KMS-11 (cell line): ENCODE results near the gene ANKRD26.

Experiments
- H2AFZ ChIP-seq: fragments of 200-600 bp; sonication (generic); 2 replicates; pipeline ENCODE4 v1.6.1; 2016; ENCODE audit warnings: antibody characterized with exemption, mixed run types, low read depth
- H3K27ac ChIP-seq: fragments of 200-600 bp; sonication (generic); 2 replicates; pipeline ENCODE4 v1.6.1; 2016; ENCODE audit warnings: mild to moderate bottlenecking, mixed run types
- H3K27me3 ChIP-seq: fragments of 200-600 bp; sonication (generic); 2 replicates; pipeline ENCODE4 v1.6.1; 2017; ENCODE audit warnings: mild to moderate bottlenecking, low read depth, mixed run types, moderate library complexity; ENCODE audit not compliant: insufficient read depth
- H3K36me3 ChIP-seq: fragments of 200-600 bp; sonication (generic); 2 replicates; pipeline ENCODE4 v1.6.1; 2017; ENCODE audit warnings: mild to moderate bottlenecking, mixed run types; ENCODE audit not compliant: insufficient read depth
- H3K4me1 ChIP-seq: fragments of 200-600 bp; sonication (generic); 2 replicates; pipeline ENCODE4 v1.6.1; 2016; ENCODE audit warnings: mild to moderate bottlenecking, low read depth, mixed run types; ENCODE audit not compliant: poor library complexity, severe bottlenecking
- H3K4me2 ChIP-seq: fragments of 200-600 bp; sonication (generic); 2 replicates; pipeline ENCODE4 v1.7.0; 2016; ENCODE audit warnings: mild to moderate bottlenecking, mixed run types
- H3K4me3 ChIP-seq: fragments of 200-600 bp; sonication (generic); IDR thresholded peaks from 2 replicates; pipeline ENCODE4 v1.6.1; 2017; ENCODE audit warnings: low read depth, low read length, mixed read lengths; ENCODE audit not compliant: insufficient read depth
- H3K79me2 ChIP-seq: fragments of 200-600 bp; sonication (generic); 2 replicates; pipeline ENCODE4 v1.6.1; 2016; ENCODE audit warnings: low read depth, mixed run types; ENCODE audit not compliant: insufficient read depth
- H3K9ac ChIP-seq: fragments of 200-600 bp; sonication (generic); 2 replicates; pipeline ENCODE4 v1.6.1; 2016; ENCODE audit warnings: mild to moderate bottlenecking, mixed run types
- H4K20me1 ChIP-seq: fragments of 200-600 bp; sonication (generic); 2 replicates; pipeline ENCODE4 v1.6.1; 2016; ENCODE audit warnings: mild to moderate bottlenecking, mixed run types; ENCODE audit not compliant: insufficient read depth
- CTCF ChIP-seq: fragments of 200-600 bp; sonication (generic); conservative IDR thresholded peaks from 2 replicates; pipeline ENCODE4 v1.6.1; 2017; ENCODE audit warnings: low read depth, mild to moderate bottlenecking, antibody characterized with exemption, low read length, moderate library complexity, mixed read lengths

ANKRD26 gene

GRCh38 chr10:26960308-26960707 is 140.0 kb downstream of the ANKRD26 start:
- Histone ChIP-seq H3K4me2 (no peak overlapping the region), H3K4me1 (no peaks in the 10 kb centered on the region), H2AFZ (no peak overlapping the region), H3K79me2 (no peaks in the 10 kb centered on the region), H4K20me1 (no peaks in the 10 kb centered on the region), H3K27me3 (no peaks in the 10 kb centered on the region), H3K36me3 (no peaks in the 10 kb centered on the region), H3K4me3 (no peak overlapping the region), H3K27ac (no peak overlapping the region), H3K9ac (no peak overlapping the region)
- TF ChIP-seq CTCF: no peak

- H3K4me2 ChIP-seq: no peak overlapping the region
- TF ChIP-seq CTCF: no peak
- no peaks in the 10 kb centered on the region for H3K4me1 ChIP-seq
- H3K4me3 ChIP-seq: no peak overlapping the region
- no peak overlapping the region for H2AFZ ChIP-seq
- no peaks in the 10 kb centered on the region for H4K20me1 ChIP-seq
- no peak overlapping the region for H3K27ac ChIP-seq
- no peaks in the 10 kb centered on the region for H3K36me3 ChIP-seq
- H3K27me3 ChIP-seq: no peaks in the 10 kb centered on the region
- no peaks in the 10 kb centered on the region for H3K79me2 ChIP-seq
- H3K9ac ChIP-seq: no peak overlapping the region
Observed at GRCh38 chr10:26959841-26960240, 140.5 kb downstream of the ANKRD26 start.
